ENCODE data around the gene ITGA3. TPM values are rescaled to one million over a fixed set of nuclear protein-coding genes. Genes with fewer than 3 reads are reported as not detected.

ITGA3 gene
- polyA plus RNA-seq (ENCODE audit: insufficient read length in 4 of 4), result 100 to 1,000 TPM in 3 of 4 donors, 10 to 100 TPM in 1; 85.2 to 115 (median 108) TPM

- DNase-seq (ENCODE audit: low read depth in 4 of 4, low spot score in 2 of 4), result no peak
Measured at GRCh38 chr17:50055426-50056216, at the start of gene ITGA3. ITGA3 (plus strand) TSS chr17:50056110; CDS start chr17:50056440, 330 bp downstream.

- no peak for DNase-seq (ENCODE audit: low read depth in 4 of 4, low spot score in 2 of 4)
Measured at GRCh38 chr17:50009282-50009681, 46.6 kb upstream of the ITGA3 start.

GRCh38 chr17:50013079-50013478 lies 42.8 kb upstream of the ITGA3 start:
- DNase-seq (ENCODE audit: low read depth in 4 of 4, low spot score in 2 of 4), result no peak

GRCh38 chr17:50014471-50015088 lies 41.3 kb upstream of the ITGA3 start:
- no peak for DNase-seq (ENCODE audit: low read depth in 4 of 4, low spot score in 2 of 4)

GRCh38 chr17:50015146-50015545 lies 40.8 kb upstream of the ITGA3 start:
- DNase-seq (ENCODE audit: low read depth in 4 of 4, low spot score in 2 of 4), result no peak

- DNase-seq (ENCODE audit: low read depth in 4 of 4, low spot score in 2 of 4), result no peak
Measured at GRCh38 chr17:50018909-50019308, 37.0 kb upstream of the ITGA3 start.

GRCh38 chr17:50020841-50021599 lies 34.9 kb upstream of the ITGA3 start:
- no peak for DNase-seq (ENCODE audit: low read depth in 4 of 4, low spot score in 2 of 4)

- DNase-seq (ENCODE audit: low read depth in 4 of 4, low spot score in 2 of 4), result no peak
Measured at GRCh38 chr17:50021681-50022370, 34.1 kb upstream of the ITGA3 start.

GRCh38 chr17:50022463-50023130 lies 33.3 kb upstream of the ITGA3 start:
- no peak for DNase-seq (ENCODE audit: low read depth in 4 of 4, low spot score in 2 of 4)

- no peak for DNase-seq (ENCODE audit: low read depth in 4 of 4, low spot score in 2 of 4)
Measured at GRCh38 chr17:50023520-50023919, 32.4 kb upstream of the ITGA3 start.

- no peak for DNase-seq (ENCODE audit: low read depth in 4 of 4, low spot score in 2 of 4)
Measured at GRCh38 chr17:50024808-50025207, 31.1 kb upstream of the ITGA3 start.

GRCh38 chr17:50026046-50026675 lies 29.7 kb upstream of the ITGA3 start:
- DNase-seq (ENCODE audit: low read depth in 4 of 4, low spot score in 2 of 4), result no peak

- peak in 2 of 4 donors; percentile 49 to 70 for DNase-seq (ENCODE audit: low read depth in 4 of 4, low spot score in 2 of 4)
Measured at GRCh38 chr17:50026837-50027171, 29.1 kb upstream of the ITGA3 start.

- no peak for DNase-seq (ENCODE audit: low read depth in 4 of 4, low spot score in 2 of 4)
Measured at GRCh38 chr17:50027172-50027880, 28.6 kb upstream of the ITGA3 start.

GRCh38 chr17:50027881-50028735 lies 27.8 kb upstream of the ITGA3 start:
- no peak for DNase-seq (ENCODE audit: low read depth in 4 of 4, low spot score in 2 of 4)

GRCh38 chr17:50028736-50029120 lies 27.2 kb upstream of the ITGA3 start:
- DNase-seq (ENCODE audit: low read depth in 4 of 4, low spot score in 2 of 4), result no peak

GRCh38 chr17:50029185-50029584 lies 26.7 kb upstream of the ITGA3 start:
- DNase-seq (ENCODE audit: low read depth in 4 of 4, low spot score in 2 of 4), result no peak

- DNase-seq (ENCODE audit: low read depth in 4 of 4, low spot score in 2 of 4), result no peak
Measured at GRCh38 chr17:50033316-50033715, 22.6 kb upstream of the ITGA3 start.
